ENCODE results near the gene C3orf80. TPM values are rescaled to one million over a fixed set of nuclear protein-coding genes. Genes with fewer than 3 reads are reported as not detected.

C3orf80 gene
- total RNA-seq, 1 experiment from 2014 or later: 1.0 TPM

Other genes starting within 250 kb of the C3orf80 start
- 0.51 TPM in 1 of 2 replicates, not detected in the other for gene IL12A, start 236.6 kb upstream of the C3orf80 start, total RNA-seq (2014; rRNA removed; shearing (Covaris generic))
- gene IFT80, start 173.8 kb downstream of the C3orf80 start, total RNA-seq (2014; rRNA removed; shearing (Covaris generic)): 15.7 and 36.5 TPM in 2 replicates
- 140 and 152 TPM in 2 replicates for gene SMC4, start 174.2 kb downstream of the C3orf80 start, total RNA-seq (2014; rRNA removed; shearing (Covaris generic))
- 5.1 and 6.2 TPM in 2 replicates for gene TRIM59, start 224.4 kb downstream of the C3orf80 start, total RNA-seq (2014; rRNA removed; shearing (Covaris generic))